HG03039 (cell line): ENCODE measurements around the gene ACRBP.

Experiments
- ATAC-seq: cut with Tn5 transposase; IDR thresholded peaks from one replicate; pipeline ENCODE4 v1.9.1; 2021; ENCODE audit warnings: mild to moderate bottlenecking, moderate library complexity; ENCODE audit not compliant: unreplicated experiment

The ACRBP gene

DNA sequence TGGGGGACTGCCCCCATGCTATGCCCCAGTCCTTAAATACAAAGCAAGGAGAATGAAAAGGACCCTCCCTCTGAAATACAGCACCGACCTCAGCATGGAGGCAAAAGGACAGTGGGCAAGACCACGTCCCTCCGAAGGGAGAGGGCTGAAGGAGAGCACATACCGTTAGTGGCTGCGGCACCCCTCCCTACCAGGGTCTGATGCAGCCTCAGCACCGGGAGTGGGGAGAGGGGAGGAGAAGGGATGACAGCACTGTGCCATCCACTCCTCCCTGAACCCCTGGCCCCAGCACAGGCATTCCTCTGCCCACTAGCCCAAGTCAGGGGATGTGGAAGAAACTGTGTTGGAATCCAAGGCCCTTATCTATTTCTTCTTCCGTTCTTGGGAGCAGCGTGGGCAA, 3.6 kb upstream of the ACRBP start:
- ATAC-seq, result no peak

DNA sequence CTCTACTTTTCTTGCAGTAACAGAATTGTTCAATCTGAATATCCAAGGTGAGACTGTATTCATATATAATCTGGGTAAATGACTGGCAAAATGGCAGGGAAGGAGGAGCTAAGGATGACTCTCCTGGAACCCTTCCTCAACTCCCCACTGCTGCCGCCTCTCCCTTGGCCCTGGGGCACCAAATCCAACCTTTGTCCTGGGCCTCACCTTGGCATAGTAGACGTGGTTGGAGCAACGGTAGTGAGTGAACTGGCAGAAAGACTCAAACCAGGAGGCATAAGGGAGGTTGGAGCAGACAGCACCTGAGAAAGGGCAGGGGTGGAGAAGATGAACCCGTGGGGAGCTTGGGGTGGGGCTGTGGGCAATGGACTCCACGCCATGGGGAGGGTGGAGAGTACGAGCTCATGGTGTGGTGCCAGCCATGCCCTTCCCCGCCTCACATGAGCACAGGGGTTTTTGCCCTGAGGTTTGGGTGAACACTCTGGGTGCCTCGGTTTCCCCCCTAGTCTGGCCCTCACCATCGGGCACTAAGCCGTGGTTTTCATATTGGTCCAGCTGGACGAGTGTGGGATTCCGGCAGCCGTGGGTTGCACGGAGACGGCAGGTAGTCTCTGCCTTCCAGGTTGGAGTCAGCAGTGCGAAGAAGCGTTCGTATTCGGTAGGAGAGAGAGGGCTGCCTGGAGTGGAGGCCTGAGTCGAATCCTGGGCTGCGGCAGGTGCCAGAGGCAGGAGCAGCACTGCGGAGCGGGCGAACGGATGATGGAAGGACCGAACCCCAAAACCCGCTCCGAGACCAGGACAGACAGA, 753 bp downstream of the ACRBP start:
- ATAC-seq, result no peak

DNA sequence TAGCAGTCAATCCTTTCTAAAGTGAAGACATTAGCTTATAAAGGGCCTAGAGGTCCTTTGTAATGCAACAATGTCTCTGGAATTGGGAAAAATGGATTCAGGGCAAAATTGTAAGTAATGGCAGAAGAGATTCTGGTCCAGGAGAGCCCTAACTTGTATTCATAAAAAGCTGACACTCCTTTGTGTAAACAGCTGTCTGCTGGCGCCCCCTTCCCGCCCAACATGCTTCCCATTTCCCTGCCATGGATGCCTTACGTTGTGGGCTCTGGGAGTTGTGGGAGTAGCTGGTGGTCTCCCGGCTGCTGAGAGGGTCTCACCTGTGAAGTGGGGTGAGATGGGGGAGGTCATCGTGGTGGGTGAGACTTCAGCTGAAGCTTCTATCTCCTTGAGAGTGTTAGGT, 2.3 kb downstream of the ACRBP start:
- no peak for ATAC-seq

DNA sequence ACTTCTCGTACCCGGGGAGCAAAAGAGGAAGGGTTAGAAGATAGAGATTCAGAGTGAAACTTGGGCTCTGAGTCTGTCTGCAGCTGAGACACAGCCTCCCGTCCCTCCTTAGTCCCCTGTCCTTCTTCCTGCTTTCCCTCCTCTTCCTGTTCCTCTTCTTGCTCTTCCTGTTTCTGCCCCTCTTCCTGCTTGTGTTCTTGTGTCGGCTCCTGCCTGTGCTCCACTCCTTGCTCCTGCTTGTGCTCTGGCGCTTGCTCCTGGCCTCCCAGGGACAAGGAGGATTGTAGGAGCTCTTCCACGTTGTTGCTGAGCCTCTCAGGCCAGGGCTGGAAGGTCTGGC, 3.0 kb downstream of the ACRBP start:
- ATAC-seq, result no peak

DNA sequence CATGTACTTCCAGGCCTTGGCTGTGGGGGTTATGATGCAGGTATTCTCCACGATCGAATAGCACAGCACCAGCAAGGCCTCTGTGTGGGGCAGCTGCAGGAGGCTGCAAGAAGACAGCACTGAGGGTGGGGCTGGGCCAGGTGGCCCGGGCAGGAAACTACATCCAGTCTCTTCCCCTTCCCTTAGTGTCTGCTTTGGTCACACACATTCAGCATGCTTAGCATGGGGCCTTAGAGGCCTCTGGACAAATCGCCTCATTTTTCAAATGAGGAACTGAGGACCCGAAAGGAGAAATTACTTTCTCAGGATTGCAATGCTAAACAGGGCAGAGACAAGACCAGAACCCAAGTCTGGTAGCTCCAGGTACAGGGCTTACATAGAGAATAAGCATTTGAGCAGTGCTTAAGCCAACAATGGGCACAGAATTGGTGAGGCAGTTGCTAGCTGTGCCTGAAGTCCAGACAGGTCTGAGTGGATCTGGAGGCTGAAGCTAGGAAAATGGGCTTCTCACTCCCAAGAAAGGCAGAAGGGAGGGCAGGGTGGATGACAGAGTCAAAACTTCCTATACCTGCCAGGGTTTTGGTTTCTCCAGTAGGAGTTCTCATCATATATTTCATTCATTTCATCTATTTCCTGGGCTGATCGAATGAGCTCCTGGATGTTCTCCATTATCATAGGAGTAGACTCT, 3.5 kb downstream of the ACRBP start:
- no peak for ATAC-seq

DNA sequence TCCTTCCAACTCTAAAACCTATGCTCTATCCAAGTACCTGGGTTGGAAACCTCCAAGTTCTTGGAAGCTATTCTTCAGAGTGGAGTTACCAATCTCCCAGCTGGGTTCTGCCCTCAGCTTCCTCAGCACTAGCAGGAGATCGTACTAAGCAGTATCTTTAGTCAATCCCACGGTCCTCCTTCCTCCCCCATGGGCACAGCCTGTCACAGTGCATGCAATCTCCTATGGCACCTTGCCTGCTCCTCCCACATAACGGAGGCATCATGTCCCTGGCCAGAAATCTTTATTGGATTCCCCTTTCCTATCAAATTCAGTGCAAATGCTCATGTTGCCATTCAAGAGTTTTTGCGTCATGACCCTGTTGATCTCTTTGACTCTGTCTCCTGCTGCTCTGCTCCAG, 6.1 kb downstream of the ACRBP start:
- no peak for ATAC-seq

DNA sequence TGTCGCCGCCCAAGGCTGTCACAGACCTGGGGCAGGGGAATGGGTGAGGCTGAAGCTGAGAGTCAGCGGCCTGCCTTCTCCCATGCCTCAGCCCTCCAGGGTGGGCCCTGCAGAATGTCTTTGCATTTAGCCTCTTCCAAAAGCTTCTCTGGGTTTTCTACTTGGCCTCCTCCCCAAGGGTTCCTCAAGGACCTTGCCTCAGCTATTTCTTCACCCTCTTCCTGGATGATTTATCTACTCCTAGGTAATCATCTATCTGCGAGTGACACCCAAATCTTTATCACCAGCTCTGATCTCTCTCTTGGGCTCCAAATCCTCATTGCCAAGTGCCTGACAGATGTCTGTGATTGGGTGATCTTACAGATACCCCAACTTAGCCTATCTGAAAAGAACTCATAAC, 6.7 kb downstream of the ACRBP start:
- ATAC-seq, result no peak

DNA sequence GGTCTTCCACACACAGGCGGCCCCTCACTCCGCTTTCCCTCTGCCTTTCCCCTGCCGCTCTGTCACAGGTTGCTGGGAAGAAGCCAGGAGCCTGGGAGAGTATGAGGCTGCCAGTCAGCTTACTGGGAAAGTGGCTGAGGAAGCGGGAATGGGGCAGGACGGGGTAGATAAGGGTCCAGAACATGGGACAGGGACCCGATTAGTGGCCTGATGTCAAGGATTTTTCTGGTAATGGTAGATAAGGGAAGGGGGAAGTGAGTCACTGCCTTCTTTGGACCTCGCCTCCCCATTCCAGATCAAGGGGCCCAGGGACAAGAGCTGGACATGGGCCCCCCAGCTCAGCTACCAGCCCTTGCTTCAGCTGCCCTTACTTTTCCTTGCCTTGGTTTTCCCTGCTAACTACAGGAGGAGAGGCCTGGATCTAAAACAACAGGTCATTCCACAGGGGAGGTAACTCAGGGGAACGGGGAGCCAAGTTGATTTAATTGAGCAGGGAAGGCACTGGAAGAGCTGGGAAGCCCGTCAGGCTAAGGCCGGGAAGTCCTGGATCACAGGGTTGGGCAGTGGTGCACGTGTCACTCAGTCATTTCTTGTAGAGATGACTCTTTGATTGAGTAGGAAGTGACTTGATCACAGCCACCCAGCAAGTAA, 8.0 kb downstream of the ACRBP start:
- no peak for ATAC-seq

DNA sequence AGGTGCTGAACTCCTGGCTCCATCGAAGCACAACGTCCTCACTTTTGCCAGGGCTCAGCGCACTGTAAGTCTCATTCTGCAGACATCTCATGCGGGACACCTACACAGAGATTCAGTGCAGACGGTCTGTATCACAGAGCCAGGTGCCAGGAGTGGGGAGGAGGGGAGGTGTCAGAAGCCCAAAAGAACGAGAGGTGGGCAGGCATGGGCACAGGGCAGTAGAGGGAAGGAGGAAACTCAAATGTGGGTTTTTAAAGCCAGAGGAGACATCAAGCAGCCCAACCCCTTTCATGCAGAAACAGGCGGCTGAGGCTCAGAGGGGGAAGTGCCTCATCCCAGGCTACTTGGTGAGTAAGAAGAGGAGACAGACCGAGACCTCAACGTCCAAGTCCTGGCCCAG, 8.9 kb downstream of the ACRBP start:
- no peak for ATAC-seq

DNA sequence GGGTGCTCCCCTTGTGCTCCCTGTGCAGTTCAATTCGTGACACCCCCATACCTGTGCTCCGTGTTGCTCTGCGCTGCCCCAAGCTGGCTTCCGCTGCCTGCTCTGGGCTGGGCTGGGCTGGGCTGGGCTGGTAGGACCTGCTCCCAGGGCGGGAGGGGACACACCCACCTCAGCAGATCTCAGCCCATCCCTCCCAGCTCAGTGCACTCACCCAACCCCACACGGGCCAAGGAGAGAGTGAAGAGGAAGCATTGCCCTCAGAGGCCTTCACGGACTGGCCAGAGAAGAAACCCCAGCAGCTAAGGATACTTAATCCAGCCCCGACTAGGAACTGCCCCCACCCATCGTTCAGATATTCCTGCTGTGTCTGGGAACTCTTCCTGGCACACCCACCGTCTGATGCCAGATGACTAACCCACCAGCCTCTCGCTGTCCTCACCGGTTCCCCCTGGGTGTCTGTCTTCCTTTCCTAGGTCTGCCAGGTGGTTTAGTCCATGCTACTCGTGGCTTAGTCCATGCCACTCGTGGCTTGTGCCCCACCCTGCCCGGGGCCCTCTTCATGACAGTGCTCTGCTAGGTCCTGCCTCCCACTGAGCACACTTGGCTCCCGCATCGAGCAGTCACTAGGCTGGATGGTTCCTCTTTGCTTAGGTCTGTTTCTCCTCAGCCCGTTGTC, 11.2 kb downstream of the ACRBP start, which contains the start of gene LPAR5:
LPAR5 (minus strand) TSS at position 104 of the 676 bp plus-strand sequence. CDS start 14,711 bp downstream, outside the sequence.
- no peak for ATAC-seq

DNA sequence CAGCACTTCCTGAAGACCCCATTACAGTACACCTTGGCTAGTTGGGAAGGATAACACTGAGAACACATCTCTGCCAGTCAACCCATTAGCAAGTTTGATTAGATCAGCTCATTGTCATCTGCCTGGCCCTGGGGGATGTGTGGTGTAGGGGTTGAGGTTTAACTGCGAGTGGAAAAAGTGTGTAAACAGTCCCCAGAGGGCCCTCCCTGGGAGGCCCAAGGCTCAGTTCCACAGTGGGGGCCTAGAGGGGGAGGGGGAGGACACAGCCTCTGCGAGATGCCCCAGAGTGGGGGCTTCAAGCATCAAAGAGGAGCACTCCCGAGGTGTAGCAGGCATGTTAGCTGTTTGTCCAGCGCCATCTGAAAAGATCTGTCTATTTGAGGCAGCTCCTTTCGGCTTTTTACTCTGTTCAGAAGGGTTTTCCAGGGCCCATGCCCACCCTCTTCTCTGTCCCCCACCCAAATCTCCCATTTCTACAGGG, 11.8 kb downstream of the ACRBP start:
- no peak for ATAC-seq

DNA sequence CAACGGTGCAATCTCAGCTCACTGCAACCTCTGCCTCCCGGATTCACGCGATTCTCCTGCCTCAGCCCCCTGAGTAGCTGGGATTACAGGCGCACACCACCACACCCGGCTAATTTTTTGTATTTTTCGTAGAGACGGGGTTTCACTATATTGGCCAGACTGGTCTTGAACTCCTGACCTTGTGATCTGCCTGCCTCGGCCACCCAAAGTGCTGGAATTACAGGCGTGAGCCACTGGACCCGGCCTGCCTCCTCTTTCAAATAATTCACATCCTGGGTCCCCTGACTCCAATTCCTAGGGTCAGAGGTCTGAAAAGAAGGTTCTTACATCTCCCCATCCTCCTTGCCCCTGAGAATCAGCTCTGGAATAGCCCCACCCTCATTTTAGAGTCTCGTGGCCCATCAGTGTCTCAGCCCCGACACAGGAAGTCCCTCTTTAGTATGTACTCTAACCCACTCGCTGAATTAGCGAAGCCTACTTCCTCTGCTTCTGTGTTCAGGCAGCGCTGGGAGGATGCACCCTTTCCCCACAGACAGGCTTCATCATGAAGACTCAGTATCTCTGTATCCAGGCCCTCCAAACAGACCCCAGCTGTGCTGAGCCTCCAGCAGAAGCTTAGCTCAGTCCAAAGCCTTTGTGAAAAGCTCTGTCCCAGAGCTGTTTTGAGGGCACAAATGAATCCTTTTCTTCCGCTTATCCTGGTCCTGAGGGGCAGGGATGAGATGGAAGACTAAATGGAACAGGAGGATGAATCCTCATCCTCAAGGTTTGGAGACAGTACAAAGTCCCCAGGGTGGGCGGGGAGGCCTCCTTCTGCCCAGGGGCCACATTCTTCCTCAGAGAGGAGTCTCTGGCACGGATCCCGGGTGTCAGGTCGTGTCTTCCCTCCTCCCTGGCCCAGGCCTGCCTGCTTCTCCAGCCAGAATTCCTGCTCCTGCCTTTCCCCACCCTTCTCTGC, 14.9 kb downstream of the ACRBP start:
- ATAC-seq, result no peak

DNA sequence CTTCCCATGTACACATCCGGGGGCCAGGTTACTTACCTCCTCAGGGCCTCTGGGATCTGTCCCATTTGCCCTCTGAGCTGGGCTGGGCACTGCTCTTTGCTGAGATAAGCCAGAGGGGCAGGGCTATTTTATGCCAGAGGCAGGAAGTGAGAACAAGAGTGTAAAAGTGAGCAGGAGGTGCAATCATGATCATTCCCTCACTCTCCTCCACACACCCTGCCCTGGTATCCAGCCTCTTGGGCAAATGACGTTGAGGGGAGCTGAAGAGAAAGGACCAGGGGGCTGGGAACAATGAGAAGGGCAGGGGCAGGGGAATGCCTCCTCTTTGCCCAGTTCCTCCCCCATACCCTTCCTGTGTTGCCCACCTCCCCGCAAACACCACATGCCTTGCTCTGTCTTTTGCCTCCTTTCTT, 15.7 kb downstream of the ACRBP start:
- no peak for ATAC-seq

DNA sequence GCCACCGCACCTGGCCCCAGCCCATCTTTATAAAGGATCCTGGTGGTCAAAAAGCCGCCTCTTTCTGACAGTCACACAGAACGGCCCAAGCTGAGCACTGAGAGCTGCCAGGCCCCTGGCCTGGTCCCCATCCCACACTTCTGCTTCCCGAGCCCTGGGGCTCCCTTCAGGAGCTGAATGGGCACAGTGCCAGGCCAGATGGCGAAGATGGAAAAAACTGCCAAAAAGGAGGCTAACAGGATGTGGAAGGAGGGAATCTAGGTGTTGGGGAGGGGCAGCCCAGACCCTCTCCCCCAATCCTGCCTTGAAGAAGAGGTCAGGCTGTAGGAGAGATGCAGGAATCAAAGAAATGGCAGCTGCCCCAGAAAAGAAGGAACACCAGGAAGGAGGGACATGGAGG, 16.5 kb downstream of the ACRBP start:
- no peak for ATAC-seq

DNA sequence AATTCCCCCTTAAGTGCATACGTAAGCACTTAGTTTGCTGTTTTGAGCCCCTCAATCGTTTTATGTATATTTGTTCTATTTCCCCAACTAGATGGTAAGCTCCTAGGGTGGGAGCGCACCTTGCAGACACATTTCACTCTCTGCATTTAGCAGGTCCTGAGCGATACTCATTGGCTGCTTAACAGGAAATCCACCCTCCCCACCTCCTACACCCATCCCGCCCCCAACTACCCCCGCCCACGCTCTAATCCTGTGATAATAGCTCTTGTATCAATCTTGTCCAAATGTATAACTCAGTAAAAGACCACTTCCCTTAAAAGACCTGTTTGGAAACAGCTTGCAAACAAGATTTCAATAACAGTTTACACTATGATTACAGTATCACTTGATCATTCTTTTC, 19.6 kb downstream of the ACRBP start:
- no peak for ATAC-seq

DNA sequence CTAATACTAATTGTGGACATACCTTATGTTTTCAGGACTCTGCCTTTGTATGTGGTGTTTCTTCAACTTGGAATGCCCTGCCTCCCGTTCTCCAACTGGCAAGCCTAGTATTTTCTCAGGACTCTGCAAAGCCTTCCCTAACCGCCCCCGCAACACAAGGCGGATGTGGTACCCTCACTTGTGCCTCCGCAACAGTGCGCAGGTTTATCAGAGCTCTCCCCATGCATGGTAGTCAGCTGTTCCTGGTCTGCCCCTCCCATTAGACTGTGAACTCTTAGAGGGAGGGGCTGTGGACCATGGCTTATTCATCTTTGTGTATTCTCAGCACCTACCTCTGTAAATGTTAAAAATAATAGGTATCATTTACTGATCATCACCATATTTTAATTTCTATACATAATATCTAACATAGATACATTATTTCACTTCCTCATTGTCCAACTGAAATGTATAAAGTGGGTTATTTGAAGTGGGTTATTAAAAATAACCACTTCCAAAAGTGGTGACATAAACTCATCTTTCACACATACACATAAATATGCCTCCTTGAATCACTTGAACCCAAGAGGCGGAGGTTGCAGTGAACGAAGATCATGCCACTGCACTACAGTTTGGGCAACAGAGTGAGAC, 20.5 kb downstream of the ACRBP start:
- ATAC-seq, result no peak

DNA sequence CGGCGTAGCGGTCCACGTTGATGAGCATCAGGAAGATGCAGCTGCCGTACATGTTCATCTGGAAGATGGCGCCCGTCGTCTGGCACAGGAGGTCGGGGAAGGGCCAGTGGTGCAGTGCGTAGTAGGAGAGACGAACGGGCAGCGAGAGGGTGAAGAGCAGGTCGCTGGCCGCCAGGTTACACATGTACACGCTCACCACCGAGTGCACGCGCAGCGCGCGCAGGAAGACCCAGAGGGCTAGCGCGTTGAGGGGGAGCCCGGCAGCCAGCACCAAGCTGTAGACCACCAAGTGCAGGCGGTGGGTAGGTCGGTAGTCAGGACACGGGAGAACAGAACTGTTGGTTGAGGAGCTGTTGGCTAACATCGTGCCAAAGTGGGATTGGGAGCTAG, 26.4 kb downstream of the ACRBP start:
- no peak for ATAC-seq

DNA sequence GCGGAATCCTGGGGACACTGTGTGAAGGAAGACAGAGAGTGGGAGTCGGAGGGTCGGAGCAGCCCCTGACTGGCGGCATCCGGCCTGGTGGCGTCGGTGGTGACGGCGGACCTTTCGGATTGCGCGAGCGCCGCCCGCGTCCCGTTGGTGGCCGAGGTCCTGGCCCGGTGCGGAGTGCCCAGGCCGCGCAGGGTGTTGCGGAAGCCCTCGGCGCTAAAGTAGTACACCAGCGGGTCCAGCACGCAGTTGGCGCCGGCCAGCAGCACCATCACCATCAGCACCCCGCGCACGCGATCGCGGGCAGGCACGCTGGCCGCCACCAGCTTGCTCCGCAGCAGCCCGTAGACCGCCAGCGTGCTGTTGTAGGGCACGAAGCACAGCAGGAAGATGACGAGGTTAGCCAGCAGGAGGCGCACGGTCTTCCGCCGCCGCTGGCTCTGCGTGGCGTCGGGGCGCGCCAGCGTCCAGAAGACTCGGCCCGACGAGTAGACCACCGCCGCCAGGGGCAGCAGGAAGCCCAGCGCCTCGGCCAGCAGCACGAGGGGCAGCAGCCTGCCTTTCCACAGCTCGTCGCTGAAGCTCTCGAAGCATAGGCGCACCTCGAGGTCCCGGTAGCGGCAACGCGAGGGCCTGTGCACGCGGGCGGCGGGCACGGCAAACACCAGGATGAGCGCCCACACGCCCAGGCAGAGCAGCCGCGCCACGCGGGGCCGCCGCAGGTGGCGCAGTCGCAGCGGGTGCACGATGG, 26.9 kb downstream of the ACRBP start:
- no peak for ATAC-seq
